Neural progenitor cell (in vitro differentiated cells): ENCODE results near the gene TNFRSF11A. TPM values are rescaled to one million over a fixed set of nuclear protein-coding genes. Genes with fewer than 3 reads are reported as not detected.

Source experiments
- DNase-seq: peaks from one replicate; pipeline ENCODE4 v3.0.0-alpha.2; 2016; ENCODE audit warnings: low spot score
- H2AFZ ChIP-seq: fragments of 200-600 bp; sonication (generic); replicated peaks from 2 replicates; pipeline ENCODE4 v1.6.1; 2016; ENCODE audit warnings: antibody characterized with exemption
- H3F3A ChIP-seq: fragments of 200-600 bp; sonication (generic); 2 replicates; pipeline ENCODE4 v1.6.1; 2016; ENCODE audit warnings: antibody characterized with exemption, low read depth
- H3K27ac ChIP-seq: fragments of 200-600 bp; sonication (generic); 2 replicates; pipeline ENCODE4 v1.5.1; 2016; ENCODE audit warnings: mild to moderate bottlenecking
- H3K27me3 ChIP-seq: fragments of 200-600 bp; sonication (generic); 2 replicates; pipeline ENCODE4 v1.6.1; 2016; ENCODE audit warnings: mild to moderate bottlenecking, moderate library complexity
- H3K36me3 ChIP-seq: fragments of 200-600 bp; sonication (generic); 2 replicates; pipeline ENCODE4 v1.5.1; 2016
- H3K4me1 ChIP-seq: fragments of 200-600 bp; sonication (generic); 2 replicates; pipeline ENCODE4 v1.6.1; 2016; ENCODE audit warnings: mixed run types
- H3K4me2 ChIP-seq: fragments of 200-600 bp; sonication (generic); 2 replicates; pipeline ENCODE4 v1.6.1; 2016
- H3K4me3 ChIP-seq: fragments of 200-600 bp; sonication (generic); 2 replicates; pipeline ENCODE4 v1.5.1; 2016
- H3K79me2 ChIP-seq: fragments of 200-600 bp; sonication (generic); 2 replicates; pipeline ENCODE4 v1.6.1; 2016; ENCODE audit warnings: low read depth
- H3K9ac ChIP-seq: fragments of 200-600 bp; sonication (generic); 2 replicates; pipeline ENCODE4 v1.6.1; 2016
- H3K9me3 ChIP-seq: fragments of 200-600 bp; sonication (generic); 2 replicates; pipeline ENCODE4 v1.5.1; 2016; ENCODE audit warnings: low read depth
- H4K20me1 ChIP-seq: fragments of 200-600 bp; sonication (generic); 2 replicates; pipeline ENCODE4 v1.6.1; 2016; ENCODE audit warnings: low read depth
- H3K27ac Mint-ChIP-seq: 3 replicates; pipeline ENCODE4 v1.8.0; 2021; ENCODE audit warnings: mixed read lengths
- H3K27me3 Mint-ChIP-seq: 2 replicates; pipeline ENCODE4 v1.8.0; 2022; ENCODE audit warnings: low read depth, mild to moderate bottlenecking, inconsistent platforms, moderate library complexity, mixed read lengths; ENCODE audit not compliant: insufficient read depth
- H3K36me3 Mint-ChIP-seq: 3 replicates; pipeline ENCODE4 v1.8.0; 2021; ENCODE audit warnings: mixed read lengths
- H3K4me1 Mint-ChIP-seq: 3 replicates; pipeline ENCODE4 v1.8.0; 2021; ENCODE audit warnings: mixed read lengths
- H3K4me3 Mint-ChIP-seq: 3 replicates; pipeline ENCODE4 v1.8.0; 2021; ENCODE audit warnings: mild to moderate bottlenecking, moderate library complexity, mixed read lengths
- H3K9me3 Mint-ChIP-seq: 3 replicates; pipeline ENCODE4 v1.8.0; 2020; ENCODE audit warnings: mixed read lengths
- EZH2 ChIP-seq: fragments of 200-600 bp; sonication (generic); IDR thresholded peaks from 2 replicates; pipeline ENCODE4 v1.6.1; 2017; ENCODE audit warnings: antibody characterized with exemption, mild to moderate bottlenecking, moderate library complexity
- EZH2phosphoT487 ChIP-seq: fragments of 200-600 bp; sonication (generic); IDR thresholded peaks from 2 replicates; pipeline ENCODE4 v1.6.1; 2017; ENCODE audit warnings: antibody characterized with exemption
- total RNA-seq: library from RNA; depleted of rRNA; stranded (reverse); fragments of >200 nt; gene quantifications from 2 replicates; pipeline ENCODE4 v1.2.3, GENCODE V29; 2015; ENCODE audit warnings: low replicate concordance
- TF ChIP-seq, protein P1 (sequence below): fragments of 200-600 bp; sonication (generic); IDR thresholded peaks from 2 replicates; pipeline ENCODE4 v1.5.1; 2017; ENCODE audit warnings: antibody characterized with exemption, mild to moderate bottlenecking

Gene TNFRSF11A
- total RNA-seq, 1 donor from 2014 or later, result 0.47 TPM

- Histone ChIP-seq H3K79me2 (no peaks in the 10 kb centered on the region), H3K9me3 (no peaks in the 10 kb centered on the region), H3K4me1 (no peaks in the 10 kb centered on the region), H3K27me3 (no peaks in the 10 kb centered on the region), H3K4me3 (no peak overlapping the region), H3K4me2 (no peak overlapping the region), H4K20me1 (no peaks in the 10 kb centered on the region), H3K9ac (no peak overlapping the region), H3K36me3 (no peaks in the 10 kb centered on the region), H3K27ac (no peak overlapping the region), H2AFZ (no peak overlapping the region), H3F3A (no peaks in the 10 kb centered on the region)
- Mint-ChIP-seq H3K9me3 (peaks cover 5% of the 10 kb centered on the region), H3K4me3 (no peak overlapping the region), H3K27me3 (peaks cover 3% of the 10 kb centered on the region), H3K4me1 (peaks cover 11% of the 10 kb centered on the region), H3K27ac (no peak overlapping the region), H3K36me3 (peaks cover 2% of the 10 kb centered on the region)
- TF ChIP-seq EZH2 (no peak), EZH2phosphoT487 (no peak)
- TF ChIP-seq, protein P1, sequence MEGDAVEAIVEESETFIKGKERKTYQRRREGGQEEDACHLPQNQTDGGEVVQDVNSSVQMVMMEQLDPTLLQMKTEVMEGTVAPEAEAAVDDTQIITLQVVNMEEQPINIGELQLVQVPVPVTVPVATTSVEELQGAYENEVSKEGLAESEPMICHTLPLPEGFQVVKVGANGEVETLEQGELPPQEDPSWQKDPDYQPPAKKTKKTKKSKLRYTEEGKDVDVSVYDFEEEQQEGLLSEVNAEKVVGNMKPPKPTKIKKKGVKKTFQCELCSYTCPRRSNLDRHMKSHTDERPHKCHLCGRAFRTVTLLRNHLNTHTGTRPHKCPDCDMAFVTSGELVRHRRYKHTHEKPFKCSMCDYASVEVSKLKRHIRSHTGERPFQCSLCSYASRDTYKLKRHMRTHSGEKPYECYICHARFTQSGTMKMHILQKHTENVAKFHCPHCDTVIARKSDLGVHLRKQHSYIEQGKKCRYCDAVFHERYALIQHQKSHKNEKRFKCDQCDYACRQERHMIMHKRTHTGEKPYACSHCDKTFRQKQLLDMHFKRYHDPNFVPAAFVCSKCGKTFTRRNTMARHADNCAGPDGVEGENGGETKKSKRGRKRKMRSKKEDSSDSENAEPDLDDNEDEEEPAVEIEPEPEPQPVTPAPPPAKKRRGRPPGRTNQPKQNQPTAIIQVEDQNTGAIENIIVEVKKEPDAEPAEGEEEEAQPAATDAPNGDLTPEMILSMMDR, result no peak
- DNase-seq, result no peak
Observed at GRCh38 chr18:62426191-62426488, 101.0 kb downstream of the TNFRSF11A start.

DNA sequence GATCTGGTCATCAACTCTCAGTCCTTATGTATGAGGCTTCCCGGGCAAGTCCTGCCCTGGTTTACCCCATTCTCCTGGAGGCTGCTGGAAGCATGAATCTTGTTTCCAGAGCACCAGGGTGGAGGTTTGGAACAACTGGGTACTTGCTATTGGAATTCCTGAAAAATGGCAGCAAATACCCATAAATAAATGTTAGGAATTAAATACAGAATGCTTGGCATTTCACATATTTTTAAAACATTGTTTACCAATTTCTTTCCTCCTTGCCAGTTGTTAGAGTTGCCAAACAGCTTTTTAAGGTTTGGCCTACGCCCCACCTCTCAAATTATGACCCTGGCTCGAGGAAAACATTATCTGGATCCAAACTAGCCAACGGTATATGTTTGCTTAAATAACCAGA is 107.1 kb downstream of the TNFRSF11A start:
- H3K4me3 Mint-ChIP-seq, result no peak overlapping the region
- peaks cover 5% of the 10 kb centered on the region for H3K9me3 Mint-ChIP-seq
- Histone ChIP-seq H2AFZ (no peak overlapping the region), H3K27me3 (no peaks in the 10 kb centered on the region), H3K4me1 (no peaks in the 10 kb centered on the region), H3K27ac (no peak overlapping the region), H3K4me3 (no peak overlapping the region), H4K20me1 (no peaks in the 10 kb centered on the region), H3K9ac (no peak overlapping the region), H3K79me2 (no peaks in the 10 kb centered on the region), H3K4me2 (no peak overlapping the region), H3K9me3 (no peaks in the 10 kb centered on the region), H3K36me3 (no peaks in the 10 kb centered on the region), H3F3A (no peaks in the 10 kb centered on the region)
- peaks cover 3% of the 10 kb centered on the region for H3K27me3 Mint-ChIP-seq
- H3K36me3 Mint-ChIP-seq, result peaks cover 2% of the 10 kb centered on the region
- no peak for TF ChIP-seq EZH2phosphoT487
- TF ChIP-seq, protein P1, result no peak
- no peak for TF ChIP-seq EZH2
- H3K27ac Mint-ChIP-seq, result no peak overlapping the region
- H3K4me1 Mint-ChIP-seq, result no peaks in the 10 kb centered on the region
- no peak for DNase-seq

- no peak overlapping the region for H3K9ac ChIP-seq
- no peaks in the 10 kb centered on the region for H3K79me2 ChIP-seq
- no peak overlapping the region for H3K4me3 ChIP-seq
- H3K4me1 ChIP-seq, result no peaks in the 10 kb centered on the region
- no peaks in the 10 kb centered on the region for H3K36me3 ChIP-seq
- Mint-ChIP-seq H3K4me1 (peaks cover 7% of the 10 kb centered on the region), H3K36me3 (peaks cover 2% of the 10 kb centered on the region), H3K9me3 (peaks cover under 1% of the 10 kb centered on the region), H3K27ac (no peak overlapping the region), H3K27me3 (peaks cover 4% of the 10 kb centered on the region), H3K4me3 (no peak overlapping the region)
- no peaks in the 10 kb centered on the region for H3K27me3 ChIP-seq
- H3K9me3 ChIP-seq, result no peaks in the 10 kb centered on the region
- DNase-seq, result no peak
- TF ChIP-seq EZH2phosphoT487 (no peak), EZH2 (no peak)
- TF ChIP-seq, protein P1, result no peak
- no peaks in the 10 kb centered on the region for H4K20me1 ChIP-seq
- H3F3A ChIP-seq, result no peaks in the 10 kb centered on the region
- no peak overlapping the region for H2AFZ ChIP-seq
- no peak overlapping the region for H3K27ac ChIP-seq
- H3K4me2 ChIP-seq, result no peak overlapping the region
Observed at GRCh38 chr18:62434798-62435197, 109.7 kb downstream of the TNFRSF11A start.
